Kidney glomerular epithelial cell (primary cell): ENCODE data around the gene B3GALT4.

ENCODE experiments used
- DNase-seq: peaks from one replicate; lab custom pipeline; 2025; lab: John Stamatoyannopoulos, UW

The B3GALT4 gene

GRCh38 chr6:33315793-33316602 is 39.1 kb downstream of the B3GALT4 start:
- no peak for DNase-seq

- no peak for DNase-seq
These were observed 39.9 kb downstream of the B3GALT4 start for GRCh38 chr6:33316603-33317418.

GRCh38 chr6:33317419-33317668 is 40.4 kb downstream of the B3GALT4 start:
- DNase-seq = no peak

GRCh38 chr6:33317669-33318425 is 40.9 kb downstream of the B3GALT4 start, which contains the start of gene ZBTB22:
ZBTB22 (minus strand) TSS chr6:33317744; CDS start chr6:33316916, 828 bp downstream.
- peak; percentile 96 for DNase-seq

GRCh38 chr6:33318426-33319073 is 41.6 kb downstream of the B3GALT4 start:
- no peak for DNase-seq

- DNase-seq = no peak
These were observed 43.0 kb downstream of the B3GALT4 start for GRCh38 chr6:33319939-33320314.

GRCh38 chr6:33320315-33321181 is 43.6 kb downstream of the B3GALT4 start:
- peak; percentile 69 for DNase-seq

GRCh38 chr6:33321227-33321626 is 44.3 kb downstream of the B3GALT4 start:
- no peak for DNase-seq

- no peak for DNase-seq
These were observed 46.7 kb downstream of the B3GALT4 start for GRCh38 chr6:33323623-33323948.

- DNase-seq = no peak
These were observed 47.2 kb downstream of the B3GALT4 start for GRCh38 chr6:33324125-33324524.
